HFFc6 (cell line): ENCODE data around the gene CRKL. TPM values are rescaled to one million over a fixed set of nuclear protein-coding genes. Genes with fewer than 3 reads are reported as not detected.

Source experiments
- DNase-seq: peaks from one replicate; pipeline ENCODE4 v3.0.0-alpha.2; 2018
- H3K27ac Mint-ChIP-seq: 2 replicates; pipeline ENCODE4 v1.8.0; 2020; ENCODE audit warnings: mild to moderate bottlenecking, mixed read lengths
- H3K27me3 Mint-ChIP-seq: 2 replicates; pipeline ENCODE4 v1.8.0; 2021; ENCODE audit warnings: mild to moderate bottlenecking, moderate library complexity, mixed read lengths; ENCODE audit not compliant: insufficient read depth
- H3K36me3 Mint-ChIP-seq: 2 replicates; pipeline ENCODE4 v1.8.0; 2021; ENCODE audit warnings: low read depth, mixed read lengths
- H3K4me1 Mint-ChIP-seq: 2 replicates; pipeline ENCODE4 v1.8.0; 2020; ENCODE audit warnings: low read depth, mixed read lengths
- H3K4me3 Mint-ChIP-seq: 2 replicates; pipeline ENCODE4 v1.8.0; 2020; ENCODE audit warnings: mild to moderate bottlenecking, moderate library complexity, mixed read lengths
- H3K9me3 Mint-ChIP-seq: 2 replicates; pipeline ENCODE4 v1.8.0; 2020; ENCODE audit warnings: mild to moderate bottlenecking, mixed read lengths
- CTCF ChIP-seq: fragments of 200-600 bp; sonication (generic); IDR thresholded peaks from 2 replicates; pipeline ENCODE4 v1.5.0; 2021; ENCODE audit warnings: antibody characterized with exemption, mild to moderate bottlenecking
- total RNA-seq, 6 experiments: library from RNA; stranded (reverse); fragmentation: NEBNext Ultra II Directional; extraction: Animal tissue kit (Norgen Biotek cat#: 25700); gene quantifications; 2 replicates in 1 of 6; 3 replicates in 5 of 6; pipeline ENCODE4 v1.2.3, GENCODE V29; 2021

CRKL gene
- total RNA-seq, 6 experiments from 2014 or later = 44.0 to 51.5 (median 47.6) TPM

- Mint-ChIP-seq H3K27ac (no peak overlapping the region), H3K4me1 (peaks cover 18% of the 10 kb centered on the region; the same call in 1 of the 2 replicates), H3K4me3 (no peak overlapping the region), H3K27me3 (no peaks in the 10 kb centered on the region), H3K36me3 (peaks cover 23% of the 10 kb centered on the region), H3K9me3 (no peaks in the 10 kb centered on the region)
- TF ChIP-seq CTCF = no peak
- no peak for DNase-seq
Observed at GRCh38 chr22:20953668-20954500, 36.7 kb downstream of the CRKL start.

- no peak for TF ChIP-seq CTCF
- Mint-ChIP-seq H3K4me1 (peaks cover 17% of the 10 kb centered on the region; the same call in 1 of the 2 replicates), H3K4me3 (no peak overlapping the region), H3K36me3 (peaks cover 14% of the 10 kb centered on the region; the same call in 1 of the 2 replicates), H3K9me3 (no peaks in the 10 kb centered on the region), H3K27me3 (0 out of 2 replicates have a peak, but pooled peaks cover under 1% of the 10 kb centered on the region), H3K27ac (no peak overlapping the region)
- DNase-seq = no peak
Observed at GRCh38 chr22:20955548-20955947, 38.3 kb downstream of the CRKL start.

- peaks cover 9% of the 10 kb centered on the region; the same call in 1 of the 2 replicates for H3K36me3 Mint-ChIP-seq
- 0 out of 2 replicates have a peak, but pooled peaks cover 1% of the 10 kb centered on the region for H3K27me3 Mint-ChIP-seq
Observed at GRCh38 chr22:20956258-20957101, 39.3 kb downstream of the CRKL start.

GRCh38 chr22:20957102-20957682, 40.0 kb downstream of the CRKL start:
- H3K36me3 Mint-ChIP-seq = peaks cover 9% of the 10 kb centered on the region; the same call in 1 of the 2 replicates
- 0 out of 2 replicates have a peak, but pooled peaks cover 1% of the 10 kb centered on the region for H3K27me3 Mint-ChIP-seq
- no peak for TF ChIP-seq CTCF
- H3K4me3 Mint-ChIP-seq = peak overlapping the region; percentile 81
- DNase-seq = no peak
- peak overlapping the region; percentile 26; the same call in 1 of the 2 replicates for H3K27ac Mint-ChIP-seq
- peaks cover 10% of the 10 kb centered on the region; the same call in 1 of the 2 replicates for H3K4me1 Mint-ChIP-seq
- H3K9me3 Mint-ChIP-seq = no peaks in the 10 kb centered on the region

More at GRCh38 chr22:20956258-20957101, 39.3 kb downstream of the CRKL start:
- Mint-ChIP-seq H3K9me3 (no peaks in the 10 kb centered on the region), H3K4me3 (peak overlapping the region; percentile 59), H3K27ac (peak overlapping the region; percentile 43; the same call in 1 of the 2 replicates), H3K4me1 (peaks cover 10% of the 10 kb centered on the region; the same call in 1 of the 2 replicates)
- DNase-seq = no peak
- peak; percentile 22; the same call in 1 of the 2 replicates for TF ChIP-seq CTCF
